B cell (primary cell): Measurements from ENCODE around the gene PTPRC. TPM values are rescaled to one million over a fixed set of nuclear protein-coding genes. Genes with fewer than 3 reads are reported as not detected.
A peak's percentile ranks its signal among the peaks of the same experiment; 100 is the strongest.

Experiments
- ATAC-seq: fragments of 200-7000 bp; cut with Tn5 transposase; one replicate; pipeline ENCODE4 v1.10.0; 2021; ENCODE audit warnings: low read depth, mild to moderate bottlenecking, moderate number of reproducible peaks, moderate library complexity
- CTCF ChIA-PET: fragments of 350-600 bp; sonication (Branson Sonifier 250); formaldehyde crosslinking; loops from one replicate; lab custom pipeline; 2021; ENCODE audit warnings: antibody characterized with exemption, inconsistent platforms; lab: Charles Lee
- POLR2A ChIA-PET: fragments of 350-600 bp; sonication (Branson Sonifier 250); formaldehyde crosslinking; loops from one replicate; lab custom pipeline; 2021; ENCODE audit warnings: antibody characterized with exemption; lab: Charles Lee
- DNase-seq: peaks from one replicate; pipeline ENCODE4 v3.0.0; 2013
- H2AFZ ChIP-seq: 2 replicates; pipeline ENCODE4 v1.6.1; 2012; ENCODE audit warnings: mild to moderate bottlenecking, low read depth, low read length; ENCODE audit not compliant: insufficient read depth, poor library complexity, severe bottlenecking
- H3K27ac ChIP-seq, 2 donors: 1 replicate in 1 of 2; 2 replicates in 1 of 2; pipeline ENCODE4 v1.5.1; 2012 to 2013; ENCODE audit warnings: low read length in 2 of 2, mild to moderate bottlenecking in 2 of 2, moderate library complexity in 1 of 2
- H3K27me3 ChIP-seq, 4 experiments: fragments of 200-600 bp in 1 of 4; sonication (generic) in 1 of 4; replicated peaks in 1 of 4; 1 replicate in 2 of 4; 2 replicates in 2 of 4; pipeline versions ENCODE4 v1.6.1 to v1.7.0; 2013 to 2016; ENCODE audit warnings: low read length in 3 of 4, mild to moderate bottlenecking in 2 of 4, mixed read lengths in 1 of 4, moderate library complexity in 1 of 4; ENCODE audit not compliant: insufficient read depth in 4 of 4, control insufficient read depth in 3 of 4; ENCODE audit errors: control extremely low read depth in 1 of 4
- H3K36me3 ChIP-seq, 2 experiments: replicated peaks in 1 of 2; 1 replicate in 1 of 2; 2 replicates in 1 of 2; pipeline versions ENCODE4 v1.6.1 to v1.7.1; 2013; ENCODE audit warnings: low read length in 1 of 2; ENCODE audit not compliant: insufficient read depth in 2 of 2, control insufficient read depth in 1 of 2; ENCODE audit errors: control extremely low read depth in 1 of 2, extremely low read depth in 1 of 2
- H3K4me1 ChIP-seq, 2 donors: fragments of 200-600 bp in 1 of 2; sonication (generic) in 1 of 2; 1 replicate in 1 of 2; 2 replicates in 1 of 2; pipeline versions ENCODE4 v1.5.1 to v1.6.1; 2013 to 2017; ENCODE audit warnings: low read length in 2 of 2; ENCODE audit not compliant: control insufficient read depth in 2 of 2, insufficient read depth in 2 of 2
- H3K4me2 ChIP-seq: replicated peaks from 2 replicates; pipeline ENCODE3; 2012; ENCODE audit warnings: mild to moderate bottlenecking, low read depth, low read length; ENCODE audit not compliant: poor library complexity, severe bottlenecking
- H3K4me3 ChIP-seq, 5 experiments: fragments of 200-600 bp in 1 of 5; sonication (generic) in 1 of 5; 1 replicate in 3 of 5; 2 replicates in 2 of 5; pipeline versions ENCODE4 v1.5.1 to v1.7.0; 2011 to 2016; ENCODE audit warnings: low read length in 4 of 5, mild to moderate bottlenecking in 4 of 5, low read depth in 2 of 5, control low read depth in 1 of 5, moderate library complexity in 1 of 5; ENCODE audit not compliant: insufficient read depth in 1 of 5; ENCODE audit errors: control extremely low read depth in 1 of 5, extremely low read depth in 1 of 5
- H3K79me2 ChIP-seq: fragments of 200-600 bp; sonication (generic); one replicate; pipeline ENCODE4 v1.6.0; 2016; ENCODE audit warnings: low read length; ENCODE audit not compliant: control insufficient read depth, insufficient read depth
- H3K9ac ChIP-seq: fragments of 200-600 bp; sonication (generic); 2 replicates; pipeline ENCODE4 v1.6.1; 2017; ENCODE audit warnings: mild to moderate bottlenecking, low read length, moderate library complexity
- H3K9me3 ChIP-seq, 3 donors: one replicate each; pipeline versions ENCODE4 v1.6.1 to v1.7.1; 2013; ENCODE audit warnings: low read length in 2 of 3; ENCODE audit not compliant: control insufficient read depth in 2 of 3, insufficient read depth in 1 of 3; ENCODE audit errors: control extremely low read depth in 1 of 3
- H4K20me1 ChIP-seq: 2 replicates; pipeline ENCODE4 v1.6.0; 2012; ENCODE audit warnings: mild to moderate bottlenecking, low read length; ENCODE audit not compliant: insufficient read depth, control insufficient read depth, poor library complexity, severe bottlenecking
- H3K27ac Mint-ChIP-seq: one replicate; pipeline ENCODE4 v1.8.0; 2021; ENCODE audit warnings: mixed read lengths
- H3K27me3 Mint-ChIP-seq: one replicate; pipeline ENCODE4 v1.8.0; 2021; ENCODE audit warnings: mixed read lengths
- H3K4me1 Mint-ChIP-seq: one replicate; pipeline ENCODE4 v1.8.0; 2021; ENCODE audit warnings: mixed read lengths
- H3K4me3 Mint-ChIP-seq: one replicate; pipeline ENCODE4 v1.8.0; 2021; ENCODE audit warnings: mixed read lengths
- H3K9me3 Mint-ChIP-seq: one replicate; pipeline ENCODE4 v1.8.0; 2022; ENCODE audit warnings: mixed read lengths; ENCODE audit not compliant: insufficient read depth
- EZH2 ChIP-seq: IDR thresholded peaks from 2 replicates; pipeline ENCODE4 v1.6.1; 2012; ENCODE audit warnings: borderline replicate concordance, low read depth, mild to moderate bottlenecking, moderate library complexity, low read length; ENCODE audit not compliant: insufficient read depth, poor library complexity, severe bottlenecking
- WGBS: methylation state at CpG from one replicate; pipeline ENCODE4 v1.1.5; 2013; ENCODE audit warnings: missing lambda C conversion rate; ENCODE audit not compliant: insufficient coverage; 5-methylcytosine and 5-hydroxymethylcytosine counted together
- intact Hi-C: fragments of 100-400 bp; cut with micrococcal nuclease; formaldehyde crosslinking; loops from one replicate; pipeline ENCODE4 v1.10.0; 2022
- polyA plus RNA-seq: library from polyadenylated mRNA; depleted of rRNA; stranded (reverse); fragments of >200 nt; gene quantifications from 2 replicates; pipeline ENCODE4 v1.2.3, GENCODE V29; 2012
- total RNA-seq, 2 donors: library from RNA; stranded (reverse); fragments of 120-200 nt in 1 of 2; gene quantifications; 1 replicate in 1 of 2; 2 replicates in 1 of 2; pipeline versions ENCODE4 v1.2.3 to v1.2.4, GENCODE V29; 2013 to 2022
- TF ChIP-seq, protein P1 (sequence below): fragments of 200-600 bp; IDR thresholded peaks from one replicate; pipeline ENCODE4 v1.8.0; 2022; ENCODE audit warnings: antibody characterized with exemption, mild to moderate bottlenecking

PTPRC gene
- total and polyA plus RNA-seq, 2 donors (not counting 1 experiment from before 2014, with no cell fraction given): 151 to 543 TPM

DNA sequence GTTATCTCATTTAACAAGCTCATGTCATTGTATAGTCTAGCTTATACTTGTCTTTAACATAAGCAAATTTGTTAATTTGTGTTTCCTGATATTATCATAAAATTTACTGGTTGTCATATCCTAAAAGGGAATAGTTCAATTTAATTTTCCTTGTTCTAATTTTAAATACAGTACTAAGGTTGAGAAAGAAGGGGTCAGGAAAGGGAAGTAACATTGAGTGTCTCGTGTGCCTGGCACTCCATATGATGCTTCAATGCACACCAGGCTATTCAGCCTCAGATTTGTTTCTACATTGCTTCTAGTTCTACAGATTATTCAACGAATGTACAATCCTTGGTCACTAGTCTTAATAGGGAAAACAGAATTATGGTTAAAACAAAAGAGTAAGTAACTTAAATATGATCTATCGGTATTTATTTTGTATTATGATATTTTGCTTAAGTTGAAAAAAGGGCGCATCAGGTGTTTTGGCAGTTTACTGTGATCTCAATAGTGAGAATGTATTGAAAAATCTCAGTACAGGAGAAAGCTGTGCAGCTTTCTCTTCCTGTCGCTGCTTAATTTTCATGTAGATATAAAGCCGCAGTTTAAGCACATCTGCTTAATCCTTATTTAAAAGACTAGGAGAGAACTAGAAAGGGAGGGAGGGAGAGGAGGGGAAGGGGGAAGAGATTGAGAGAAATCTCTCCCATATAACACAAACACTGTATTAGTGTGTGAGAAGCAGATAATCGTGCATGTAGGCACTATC, 13.0 kb downstream of the PTPRC start:
- peak overlapping the region; percentile 83 for H3K4me2 ChIP-seq
- Mint-ChIP-seq H3K27ac (peak overlapping the region; percentile 73), H3K4me3 (peak overlapping the region; percentile 68), H3K27me3 (no peaks in the 10 kb centered on the region), H3K4me1 (peaks cover 69% of the 10 kb centered on the region), H3K9me3 (no peaks in the 10 kb centered on the region)
- H3K27me3 ChIP-seq: no peaks in the 10 kb centered on the region
- peaks cover 33% of the 10 kb centered on the region for H4K20me1 ChIP-seq
- ATAC-seq: peak; percentile 76
- WGBS: 83% methylated on average over 2 of the region's 7 CpGs
- peak overlapping the region in 1 of 2 donors; percentile 90 for H3K27ac ChIP-seq
- ChIA-PET CTCF (interaction anchor here (0.8 to 2.3 kb wide), 7 partner anchors 11 to 96 kb away, joined by 3 to 14 read pairs (median 5); no protein-coding TSS in a partner anchor), POLR2A (interaction anchor here (0.6 to 1.0 kb wide), 4 partner anchors 15 to 27 kb away, joined by 3 read pairs; no protein-coding TSS in a partner anchor)
- H3K4me1 ChIP-seq: peaks cover 50 to 94% of the 10 kb centered on the region in 2 donors
- TF ChIP-seq EZH2: no peak
- TF ChIP-seq, protein P1, sequence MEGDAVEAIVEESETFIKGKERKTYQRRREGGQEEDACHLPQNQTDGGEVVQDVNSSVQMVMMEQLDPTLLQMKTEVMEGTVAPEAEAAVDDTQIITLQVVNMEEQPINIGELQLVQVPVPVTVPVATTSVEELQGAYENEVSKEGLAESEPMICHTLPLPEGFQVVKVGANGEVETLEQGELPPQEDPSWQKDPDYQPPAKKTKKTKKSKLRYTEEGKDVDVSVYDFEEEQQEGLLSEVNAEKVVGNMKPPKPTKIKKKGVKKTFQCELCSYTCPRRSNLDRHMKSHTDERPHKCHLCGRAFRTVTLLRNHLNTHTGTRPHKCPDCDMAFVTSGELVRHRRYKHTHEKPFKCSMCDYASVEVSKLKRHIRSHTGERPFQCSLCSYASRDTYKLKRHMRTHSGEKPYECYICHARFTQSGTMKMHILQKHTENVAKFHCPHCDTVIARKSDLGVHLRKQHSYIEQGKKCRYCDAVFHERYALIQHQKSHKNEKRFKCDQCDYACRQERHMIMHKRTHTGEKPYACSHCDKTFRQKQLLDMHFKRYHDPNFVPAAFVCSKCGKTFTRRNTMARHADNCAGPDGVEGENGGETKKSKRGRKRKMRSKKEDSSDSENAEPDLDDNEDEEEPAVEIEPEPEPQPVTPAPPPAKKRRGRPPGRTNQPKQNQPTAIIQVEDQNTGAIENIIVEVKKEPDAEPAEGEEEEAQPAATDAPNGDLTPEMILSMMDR: no peak
- H3K79me2 ChIP-seq: peaks cover 98% of the 10 kb centered on the region
- peak overlapping the region; percentile 17 for H3K9ac ChIP-seq
- peak overlapping the region in 2 of 5 experiments; percentile 11 to 13 for H3K4me3 ChIP-seq
- H2AFZ ChIP-seq: no peak overlapping the region
- DNase-seq: peak; percentile 69
- intact Hi-C loops: loop anchor here (1.0 kb wide), 2 partner anchors 8 to 31 kb away; no protein-coding TSS in a partner anchor
- H3K9me3 ChIP-seq: no peaks in the 10 kb centered on the region
- peaks cover 15 to 52% of the 10 kb centered on the region in 2 experiments for H3K36me3 ChIP-seq
